Adipocyte (in vitro differentiated cells): ENCODE data around the gene CEP162.

Source experiments
- DNase-seq: peaks from one replicate; pipeline ENCODE4 v3.0.0-alpha.2; 2015; ENCODE audit warnings: low read depth
- H3K27me3 ChIP-seq: replicated peaks from 2 replicates; pipeline ENCODE4 v1.7.0; 2013; ENCODE audit warnings: mild to moderate bottlenecking, low read length, moderate library complexity; ENCODE audit not compliant: control insufficient read depth, insufficient read depth
- H3K36me3 ChIP-seq: 2 replicates; pipeline ENCODE4 v1.7.0; 2013; ENCODE audit warnings: low read length, mild to moderate bottlenecking, moderate library complexity; ENCODE audit not compliant: control insufficient read depth, insufficient read depth, severe bottlenecking
- H3K4me1 ChIP-seq: 2 replicates; pipeline ENCODE4 v1.7.0; 2013; ENCODE audit warnings: mild to moderate bottlenecking, low read length, moderate library complexity; ENCODE audit not compliant: control insufficient read depth, insufficient read depth
- H3K4me3 ChIP-seq: 2 replicates; pipeline ENCODE4 v1.7.0; 2013; ENCODE audit warnings: mild to moderate bottlenecking, low read length, moderate library complexity
- H3K9ac ChIP-seq: 2 replicates; pipeline ENCODE4 v1.7.0; 2013; ENCODE audit warnings: mild to moderate bottlenecking, low read length, moderate library complexity
- H3K9me3 ChIP-seq: 2 replicates; pipeline ENCODE4 v1.7.0; 2013; ENCODE audit warnings: mild to moderate bottlenecking, low read length, moderate library complexity; ENCODE audit not compliant: control insufficient read depth

The CEP162 gene

GRCh38 chr6:84227434-84228197 is at the start of gene CEP162:
CEP162 (minus strand) TSS chr6:84227643; CDS start chr6:84226393, 1,250 bp downstream.
- Histone ChIP-seq H3K4me1 (peaks cover 18% of the 10 kb centered on the region), H3K27me3 (peaks cover under 1% of the 10 kb centered on the region), H3K4me3 (peak within 1 kb of the TSS; percentile 97), H3K9ac (peak within 1 kb of the TSS; percentile 95), H3K36me3 (no peaks in the 10 kb centered on the region), H3K9me3 (no peaks in the 10 kb centered on the region)
- DNase-seq, result peak; percentile 96

- Histone ChIP-seq H3K9me3 (no peaks in the 10 kb centered on the region), H3K4me1 (peaks cover 5% of the 10 kb centered on the region), H3K36me3 (no peaks in the 10 kb centered on the region), H3K4me3 (no peak overlapping the region), H3K27me3 (no peaks in the 10 kb centered on the region), H3K9ac (no peak overlapping the region)
- DNase-seq, result no peak
Observed at GRCh38 chr6:84274856-84275255, 47.4 kb upstream of the CEP162 start.

- Histone ChIP-seq H3K4me3 (no peak overlapping the region), H3K36me3 (no peaks in the 10 kb centered on the region), H3K9ac (no peak overlapping the region), H3K9me3 (no peaks in the 10 kb centered on the region), H3K27me3 (no peaks in the 10 kb centered on the region), H3K4me1 (no peaks in the 10 kb centered on the region)
- no peak for DNase-seq
Observed at GRCh38 chr6:84273048-84273809, 45.8 kb upstream of the CEP162 start.

GRCh38 chr6:84272298-84272697 is 44.9 kb upstream of the CEP162 start:
- H3K9me3 ChIP-seq, result no peaks in the 10 kb centered on the region
- no peak for DNase-seq
- H3K36me3 ChIP-seq, result no peaks in the 10 kb centered on the region
- H3K4me3 ChIP-seq, result no peak overlapping the region
- no peaks in the 10 kb centered on the region for H3K27me3 ChIP-seq
- no peak overlapping the region for H3K9ac ChIP-seq
- no peaks in the 10 kb centered on the region for H3K4me1 ChIP-seq

- no peak overlapping the region for H3K4me3 ChIP-seq
- no peaks in the 10 kb centered on the region for H3K9me3 ChIP-seq
- no peak overlapping the region for H3K9ac ChIP-seq
- H3K36me3 ChIP-seq, result no peaks in the 10 kb centered on the region
- no peaks in the 10 kb centered on the region for H3K27me3 ChIP-seq
- H3K4me1 ChIP-seq, result no peaks in the 10 kb centered on the region
- DNase-seq, result no peak
Observed at GRCh38 chr6:84271061-84271716, 43.7 kb upstream of the CEP162 start.

GRCh38 chr6:84269947-84270733 is 42.7 kb upstream of the CEP162 start:
- Histone ChIP-seq H3K9ac (no peak overlapping the region), H3K4me1 (no peaks in the 10 kb centered on the region), H3K9me3 (no peaks in the 10 kb centered on the region), H3K4me3 (no peak overlapping the region), H3K36me3 (no peaks in the 10 kb centered on the region), H3K27me3 (no peaks in the 10 kb centered on the region)
- DNase-seq, result no peak

GRCh38 chr6:84268781-84269180 is 41.3 kb upstream of the CEP162 start:
- H3K9me3 ChIP-seq, result no peaks in the 10 kb centered on the region
- H3K4me1 ChIP-seq, result no peaks in the 10 kb centered on the region
- no peaks in the 10 kb centered on the region for H3K27me3 ChIP-seq
- H3K4me3 ChIP-seq, result no peak overlapping the region
- no peak for DNase-seq
- H3K36me3 ChIP-seq, result no peaks in the 10 kb centered on the region
- H3K9ac ChIP-seq, result no peak overlapping the region

- H3K4me1 ChIP-seq, result no peaks in the 10 kb centered on the region
- H3K9ac ChIP-seq, result no peak overlapping the region
- no peak overlapping the region for H3K4me3 ChIP-seq
- DNase-seq, result no peak
- H3K27me3 ChIP-seq, result no peaks in the 10 kb centered on the region
- no peaks in the 10 kb centered on the region for H3K36me3 ChIP-seq
- no peaks in the 10 kb centered on the region for H3K9me3 ChIP-seq
Observed at GRCh38 chr6:84263557-84263956, 36.1 kb upstream of the CEP162 start.

- Histone ChIP-seq H3K4me3 (no peak overlapping the region), H3K4me1 (peaks cover 3% of the 10 kb centered on the region), H3K36me3 (no peaks in the 10 kb centered on the region), H3K9ac (no peak overlapping the region), H3K27me3 (no peaks in the 10 kb centered on the region), H3K9me3 (no peaks in the 10 kb centered on the region)
- DNase-seq, result no peak
Observed at GRCh38 chr6:84260926-84261325, 33.5 kb upstream of the CEP162 start.

GRCh38 chr6:84260196-84260595 is 32.8 kb upstream of the CEP162 start:
- Histone ChIP-seq H3K9me3 (no peaks in the 10 kb centered on the region), H3K4me3 (no peak overlapping the region), H3K9ac (no peak overlapping the region), H3K36me3 (no peaks in the 10 kb centered on the region), H3K4me1 (peaks cover 3% of the 10 kb centered on the region), H3K27me3 (no peaks in the 10 kb centered on the region)
- DNase-seq, result no peak

- no peaks in the 10 kb centered on the region for H3K9me3 ChIP-seq
- no peak overlapping the region for H3K4me3 ChIP-seq
- peaks cover 3% of the 10 kb centered on the region for H3K4me1 ChIP-seq
- no peaks in the 10 kb centered on the region for H3K27me3 ChIP-seq
- H3K9ac ChIP-seq, result no peak overlapping the region
- no peaks in the 10 kb centered on the region for H3K36me3 ChIP-seq
- no peak for DNase-seq
Observed at GRCh38 chr6:84258866-84259265, 31.4 kb upstream of the CEP162 start.
